GM18508 (cell line): Measurements from ENCODE around the gene PXK.

Source experiments
- ATAC-seq: cut with Tn5 transposase; IDR thresholded peaks from one replicate; pipeline ENCODE4 v1.9.1; 2021; ENCODE audit warnings: moderate number of reproducible peaks; ENCODE audit not compliant: insufficient read depth, unreplicated experiment

Gene PXK

GRCh38 chr3:58345457-58345856, 12.8 kb downstream of the PXK start:
- no peak for ATAC-seq

- no peak for ATAC-seq
Measured at GRCh38 chr3:58346368-58346767, 13.7 kb downstream of the PXK start.

- ATAC-seq = no peak
Measured at GRCh38 chr3:58347984-58348383, 15.3 kb downstream of the PXK start.

- ATAC-seq = peak; percentile 71
Measured at GRCh38 chr3:58349792-58350626, 17.3 kb downstream of the PXK start.

- ATAC-seq = no peak
Measured at GRCh38 chr3:58350627-58351013, 17.9 kb downstream of the PXK start.

GRCh38 chr3:58351920-58352319, 19.2 kb downstream of the PXK start:
- ATAC-seq = no peak

- no peak for ATAC-seq
Measured at GRCh38 chr3:58352626-58353025, 19.9 kb downstream of the PXK start.

GRCh38 chr3:58353722-58354553, 21.2 kb downstream of the PXK start:
- ATAC-seq = no peak

GRCh38 chr3:58355179-58355578, 22.5 kb downstream of the PXK start:
- no peak for ATAC-seq

GRCh38 chr3:58356054-58356453, 23.4 kb downstream of the PXK start:
- no peak for ATAC-seq

GRCh38 chr3:58357402-58357801, 24.7 kb downstream of the PXK start:
- no peak for ATAC-seq

GRCh38 chr3:58358092-58358491, 25.4 kb downstream of the PXK start:
- no peak for ATAC-seq

GRCh38 chr3:58358808-58359207, 26.1 kb downstream of the PXK start:
- ATAC-seq = no peak

GRCh38 chr3:58359621-58360020, 26.9 kb downstream of the PXK start:
- ATAC-seq = no peak

- no peak for ATAC-seq
Measured at GRCh38 chr3:58361866-58362265, 29.2 kb downstream of the PXK start.

- no peak for ATAC-seq
Measured at GRCh38 chr3:58366699-58367098, 34.0 kb downstream of the PXK start.

- no peak for ATAC-seq
Measured at GRCh38 chr3:58369038-58369437, 36.3 kb downstream of the PXK start.

- ATAC-seq = no peak
Measured at GRCh38 chr3:58369876-58370275, 37.2 kb downstream of the PXK start.

- no peak for ATAC-seq
Measured at GRCh38 chr3:58370407-58370806, 37.7 kb downstream of the PXK start.

- ATAC-seq = no peak
Measured at GRCh38 chr3:58371754-58372153, 39.1 kb downstream of the PXK start.

- no peak for ATAC-seq
Measured at GRCh38 chr3:58375254-58375653, 42.6 kb downstream of the PXK start.

- ATAC-seq = no peak
Measured at GRCh38 chr3:58377168-58377567, 44.5 kb downstream of the PXK start.
